H9 (cell line): ENCODE data around the gene ENTPD6. TPM values are rescaled to one million over a fixed set of nuclear protein-coding genes. Genes with fewer than 3 reads are reported as not detected.

Experiments
- DNase-seq: peaks from one replicate; pipeline ENCODE4 v3.0.0-alpha.2; 2017
- H2AFZ ChIP-seq: one replicate; pipeline ENCODE4 v1.6.1; 2013; ENCODE audit warnings: mild to moderate bottlenecking, low read length, control low read depth, moderate library complexity
- H2AK5ac ChIP-seq: 2 replicates; pipeline ENCODE4 v1.6.1; 2013; ENCODE audit warnings: low read length, control low read depth, mixed read lengths; ENCODE audit not compliant: insufficient read length
- H2BK120ac ChIP-seq: one replicate; pipeline ENCODE4 v1.6.1; 2013; ENCODE audit warnings: low read depth, mild to moderate bottlenecking, low read length, control low read depth, inconsistent platforms; ENCODE audit not compliant: poor library complexity, severe bottlenecking
- H2BK12ac ChIP-seq: 2 replicates; pipeline ENCODE4 v1.6.1; 2013; ENCODE audit warnings: low read length, control low read depth, mixed read lengths, low read depth; ENCODE audit not compliant: insufficient read length
- H2BK15ac ChIP-seq: 2 replicates; pipeline ENCODE4 v1.6.1; 2013; ENCODE audit warnings: low read depth, low read length, control low read depth
- H2BK20ac ChIP-seq: one replicate; pipeline ENCODE4 v1.6.1; 2013; ENCODE audit warnings: low read depth, mild to moderate bottlenecking, low read length, control low read depth, inconsistent platforms; ENCODE audit not compliant: poor library complexity, severe bottlenecking
- H2BK5ac ChIP-seq: 2 replicates; pipeline ENCODE4 v1.6.1; 2013; ENCODE audit warnings: low read length, control low read depth, mixed read lengths; ENCODE audit not compliant: insufficient read length
- H3K14ac ChIP-seq: 2 replicates; pipeline ENCODE4 v1.6.1; 2013; ENCODE audit warnings: low read length, control low read depth; ENCODE audit not compliant: insufficient read depth
- H3K18ac ChIP-seq: 2 replicates; pipeline ENCODE4 v1.6.1; 2013; ENCODE audit warnings: low read depth, mild to moderate bottlenecking, mixed read lengths, low read length, control low read depth; ENCODE audit not compliant: insufficient read length
- H3K23ac ChIP-seq: 2 replicates; pipeline ENCODE4 v1.6.1; 2013; ENCODE audit warnings: low read length, control low read depth, mixed read lengths, low read depth; ENCODE audit not compliant: insufficient read length
- H3K23me2 ChIP-seq: 2 replicates; pipeline ENCODE4 v1.6.1; 2013; ENCODE audit warnings: low read depth, mild to moderate bottlenecking, mixed read lengths, low read length, control low read depth; ENCODE audit not compliant: insufficient read length, poor library complexity, severe bottlenecking
- H3K27ac ChIP-seq: 2 replicates; pipeline ENCODE4 v1.5.1; 2013; ENCODE audit warnings: low read length, control low read depth, mixed read lengths, low read depth; ENCODE audit not compliant: insufficient read length
- H3K27me3 ChIP-seq: 2 replicates; pipeline ENCODE4 v1.6.1; 2013; ENCODE audit warnings: low read length, control low read depth, inconsistent platforms; ENCODE audit not compliant: insufficient read depth
- H3K4ac ChIP-seq: 2 replicates; pipeline ENCODE4 v1.6.1; 2013; ENCODE audit warnings: low read depth, mild to moderate bottlenecking, control low read depth, inconsistent platforms, low read length, moderate library complexity
- H3K4me1 ChIP-seq: 2 replicates; pipeline ENCODE4 v1.6.1; 2013; ENCODE audit warnings: low read length, control low read depth, inconsistent platforms; ENCODE audit not compliant: insufficient read depth
- H3K4me2 ChIP-seq: 2 replicates; pipeline ENCODE4 v1.6.1; 2013; ENCODE audit warnings: low read length, control low read depth, mixed read lengths; ENCODE audit not compliant: insufficient read length, insufficient read depth
- H3K56ac ChIP-seq: 2 replicates; pipeline ENCODE4 v1.6.1; 2013; ENCODE audit warnings: low read depth, mild to moderate bottlenecking, mixed read lengths, low read length, control low read depth; ENCODE audit not compliant: insufficient read length
- H3K79me1 ChIP-seq: 2 replicates; pipeline ENCODE4 v1.6.1; 2013; ENCODE audit warnings: low read depth, mild to moderate bottlenecking, moderate library complexity, low read length, control low read depth, inconsistent platforms; ENCODE audit not compliant: insufficient read depth, poor library complexity, severe bottlenecking
- H3K79me2 ChIP-seq: 2 replicates; pipeline ENCODE4 v1.6.1; 2013; ENCODE audit warnings: low read length, control low read depth, inconsistent platforms; ENCODE audit not compliant: insufficient read depth
- H3K9ac ChIP-seq: 2 replicates; pipeline ENCODE4 v1.6.1; 2013; ENCODE audit warnings: low read length, control low read depth, mixed read lengths; ENCODE audit not compliant: insufficient read length; ENCODE audit errors: extremely low read depth
- H3K9me3 ChIP-seq: one replicate; pipeline ENCODE4 v1.6.1; 2013; ENCODE audit warnings: low read depth, low read length, inconsistent platforms; ENCODE audit not compliant: control insufficient read depth
- H3T11ph ChIP-seq: one replicate; pipeline ENCODE4 v1.6.1; 2013; ENCODE audit warnings: mild to moderate bottlenecking, low read length, control low read depth, inconsistent platforms
- H4K20me1 ChIP-seq: one replicate; pipeline ENCODE4 v1.6.1; 2013; ENCODE audit not compliant: control insufficient read depth, insufficient read length, insufficient read depth
- H4K5ac ChIP-seq: 2 replicates; pipeline ENCODE4 v1.6.1; 2013; ENCODE audit warnings: low read depth, mild to moderate bottlenecking, mixed read lengths, low read length, control low read depth; ENCODE audit not compliant: insufficient read length
- H4K8ac ChIP-seq: replicated peaks from 2 replicates; pipeline ENCODE4 v1.6.1; 2013; ENCODE audit warnings: low read length, control low read depth, mixed read lengths, low read depth; ENCODE audit not compliant: insufficient read length
- H4K91ac ChIP-seq: 2 replicates; pipeline ENCODE4 v1.6.1; 2013; ENCODE audit warnings: low read depth, mild to moderate bottlenecking, moderate library complexity, mixed read lengths, low read length, control low read depth; ENCODE audit not compliant: insufficient read length
- H3K27ac Mint-ChIP-seq, 3 experiments: 2 replicates in 2 of 3; 3 replicates in 1 of 3; pipeline ENCODE4 v1.8.0; 2020 to 2021; ENCODE audit warnings: mixed read lengths in 3 of 3, mild to moderate bottlenecking in 1 of 3, moderate library complexity in 1 of 3
- H3K27me3 Mint-ChIP-seq: 2 replicates; pipeline ENCODE4 v1.8.0; 2021; ENCODE audit warnings: low read depth, mild to moderate bottlenecking, moderate library complexity, mixed read lengths
- H3K36me3 Mint-ChIP-seq, 3 experiments: 2 replicates in 2 of 3; 3 replicates in 1 of 3; pipeline ENCODE4 v1.8.0; 2020 to 2021; ENCODE audit warnings: low read depth in 3 of 3, mixed read lengths in 3 of 3; ENCODE audit not compliant: insufficient read depth in 1 of 3
- H3K4me1 Mint-ChIP-seq, 2 experiments: 2 replicates each; pipeline ENCODE4 v1.8.0; 2020; ENCODE audit warnings: mixed read lengths in 2 of 2
- H3K4me3 Mint-ChIP-seq, 2 experiments: 2 replicates in 1 of 2; 3 replicates in 1 of 2; pipeline ENCODE4 v1.8.0; 2020 to 2021; ENCODE audit warnings: mild to moderate bottlenecking in 2 of 2, mixed read lengths in 2 of 2, moderate library complexity in 1 of 2
- H3K9me3 Mint-ChIP-seq, 2 experiments: 2 replicates in 1 of 2; 3 replicates in 1 of 2; pipeline ENCODE4 v1.8.0; 2020; ENCODE audit warnings: mild to moderate bottlenecking in 2 of 2, mixed read lengths in 2 of 2, moderate library complexity in 1 of 2
- CTCF ChIP-seq: fragments of 200-600 bp; sonication (generic); conservative IDR thresholded peaks from 3 replicates; pipeline ENCODE4 v1.8.0; 2021; ENCODE audit warnings: antibody characterized with exemption, mild to moderate bottlenecking
- WGBS: extraction: QIAGEN DNeasy Blood & Tissue Kit; methylation state at CpG from one replicate; pipeline ENCODE4 v1.1.7; 2013; ENCODE audit warnings: missing lambda C conversion rate, low lambda C conversion rate, mixed read lengths; ENCODE audit not compliant: insufficient read length; ENCODE audit errors: extremely low coverage; 5-methylcytosine and 5-hydroxymethylcytosine counted together
- total RNA-seq: library from RNA; stranded (reverse); gene quantifications from 2 replicates; pipeline ENCODE4 v1.2.1, GENCODE V29; 2021

The ENTPD6 gene
- total RNA-seq, 1 experiment from 2014 or later, result 57.4 TPM

GRCh38 chr20:25187635-25188034 is 7.9 kb upstream of the ENTPD6 start:
- WGBS, result no CpG with 5 or more reads among the region's 7 CpGs
- H3K27me3 Mint-ChIP-seq, result peaks cover 55% of the 10 kb centered on the region
- no peak overlapping the region for H3K27ac ChIP-seq

More at GRCh38 chr20:25187635-25188034, 7.9 kb upstream of the ENTPD6 start:
- no peaks in the 10 kb centered on the region for H4K20me1 ChIP-seq
- no peak overlapping the region for H3K9ac ChIP-seq
- Mint-ChIP-seq H3K4me3 (no peak overlapping the region), H3K27ac (no peak overlapping the region), H3K9me3 (peaks cover 27 to 40% of the 10 kb centered on the region in 2 experiments), H3K4me1 (no peaks in the 10 kb centered on the region), H3K36me3 (peaks cover 0 to 6% (median 4%) of the 10 kb centered on the region in 3 experiments; a peak in 4 of 7 replicates)
- H2BK12ac ChIP-seq, result no peak overlapping the region
- no peak overlapping the region for H2BK15ac ChIP-seq
- no peak for DNase-seq
- H4K5ac ChIP-seq, result no peak overlapping the region
- H3K4me2 ChIP-seq, result no peak overlapping the region
- no peak overlapping the region for H2BK120ac ChIP-seq
- no peaks in the 10 kb centered on the region for H3K79me1 ChIP-seq
- no peak overlapping the region for H3K56ac ChIP-seq
- H3K9me3 ChIP-seq, result no peaks in the 10 kb centered on the region
- H3K18ac ChIP-seq, result no peak overlapping the region
- no peak overlapping the region for H4K8ac ChIP-seq
- H2AFZ ChIP-seq, result no peak overlapping the region
- no peak overlapping the region for H3K4ac ChIP-seq
- peaks cover 2% of the 10 kb centered on the region; the same call in 1 of the 2 replicates for H3K79me2 ChIP-seq
- no peaks in the 10 kb centered on the region for H3K23me2 ChIP-seq
- no peak overlapping the region for H3K23ac ChIP-seq
- H3T11ph ChIP-seq, result no peak overlapping the region
- H2BK5ac ChIP-seq, result no peak overlapping the region
- H3K4me1 ChIP-seq, result no peaks in the 10 kb centered on the region; the same call in 1 of the 2 replicates
- H2AK5ac ChIP-seq, result no peak overlapping the region
- H3K14ac ChIP-seq, result no peak overlapping the region
- no peak overlapping the region for H4K91ac ChIP-seq
- no peak for TF ChIP-seq CTCF
- no peak overlapping the region for H2BK20ac ChIP-seq
- H3K27me3 ChIP-seq, result no peaks in the 10 kb centered on the region
